Activated CD8-positive, alpha-beta memory T cell treated with anti-CD3 and anti-CD28 coated beads for 24 hours (primary cell): ENCODE results near the gene RYR1.
"Not testable (repeated sequence)": the region's sequence is repeated elsewhere in the genome, so short reads cannot be mapped to it uniquely, and the experiment has no call there.

ENCODE experiments used
- DNase-seq: peaks from one replicate; pipeline ENCODE4 v3.0.0-alpha.2; 2020

The RYR1 gene

DNA sequence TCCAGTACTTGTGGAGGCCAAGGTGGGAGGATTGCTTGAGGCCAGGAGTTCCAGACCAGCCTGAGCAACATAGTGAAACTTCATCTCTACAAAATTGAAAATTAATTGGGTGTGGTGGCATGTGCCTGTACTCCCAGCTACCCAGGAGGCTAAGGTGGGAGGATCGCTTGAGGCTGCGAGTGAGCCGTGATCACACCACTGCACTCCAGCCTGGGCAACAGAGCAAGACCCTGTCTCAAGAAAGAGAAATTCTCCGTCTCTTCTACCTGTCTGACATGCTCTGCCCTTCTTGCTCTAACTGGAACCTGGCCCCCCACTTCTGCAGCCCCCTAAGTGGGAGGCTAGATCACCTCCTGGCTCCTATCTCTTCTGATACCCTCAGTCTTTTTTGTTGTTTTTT lies 192.9 kb downstream of the RYR1 start:
- DNase-seq = no peak

GRCh38 chr19:38629568-38629967 lies 196.1 kb downstream of the RYR1 start:
- DNase-seq = no peak

DNA sequence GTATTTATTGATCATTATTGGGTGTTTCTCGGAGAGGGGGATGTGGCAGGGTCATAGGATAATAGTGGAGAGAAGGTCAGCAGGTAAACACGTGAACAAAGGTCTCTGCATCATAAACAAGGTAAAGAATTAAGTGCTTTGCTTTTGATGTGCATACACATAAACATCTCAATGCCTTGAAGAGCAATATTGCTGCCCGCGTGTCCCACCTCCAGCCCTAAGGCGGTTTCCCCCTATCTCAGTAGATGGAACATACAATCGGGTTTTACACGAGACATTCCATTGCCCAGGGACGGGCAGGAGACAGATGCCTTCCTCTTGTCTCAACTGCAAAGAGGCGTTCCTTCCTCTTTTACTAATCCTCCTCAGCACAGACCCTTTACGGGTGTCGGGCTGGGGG lies 197.8 kb downstream of the RYR1 start:
- not testable (repeated sequence) for DNase-seq

DNA sequence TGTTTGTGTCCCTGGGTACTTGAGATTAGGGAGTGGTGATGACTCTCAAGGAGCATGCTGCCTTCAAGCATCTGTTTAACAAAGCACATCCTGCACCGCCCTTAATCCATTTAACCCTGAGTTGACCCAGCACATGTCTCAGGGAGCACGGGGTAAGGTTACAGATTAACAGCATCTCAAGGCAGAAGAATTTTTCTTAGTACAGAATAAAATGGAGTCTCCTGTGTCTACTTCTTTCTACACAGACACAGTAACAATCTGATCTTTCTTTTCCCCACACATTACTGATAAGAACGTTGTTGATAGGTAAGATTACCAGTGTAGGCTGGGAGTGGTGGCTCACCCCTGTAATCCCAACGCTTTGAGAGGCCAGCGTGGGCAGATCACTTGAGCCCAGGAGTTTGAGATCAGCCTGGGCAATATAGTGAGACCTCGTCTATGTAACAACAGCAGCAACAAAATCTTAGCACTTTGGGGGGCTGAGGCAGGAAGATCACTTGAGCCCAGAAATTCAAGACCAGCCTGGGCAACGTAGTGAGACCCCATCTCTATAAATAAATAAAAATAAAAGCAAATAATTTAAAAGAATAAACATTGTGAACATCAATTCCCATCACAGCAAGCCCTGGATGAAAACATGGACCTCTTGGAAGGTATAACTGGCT lies 198.5 kb downstream of the RYR1 start:
- not testable (repeated sequence) for DNase-seq

DNA sequence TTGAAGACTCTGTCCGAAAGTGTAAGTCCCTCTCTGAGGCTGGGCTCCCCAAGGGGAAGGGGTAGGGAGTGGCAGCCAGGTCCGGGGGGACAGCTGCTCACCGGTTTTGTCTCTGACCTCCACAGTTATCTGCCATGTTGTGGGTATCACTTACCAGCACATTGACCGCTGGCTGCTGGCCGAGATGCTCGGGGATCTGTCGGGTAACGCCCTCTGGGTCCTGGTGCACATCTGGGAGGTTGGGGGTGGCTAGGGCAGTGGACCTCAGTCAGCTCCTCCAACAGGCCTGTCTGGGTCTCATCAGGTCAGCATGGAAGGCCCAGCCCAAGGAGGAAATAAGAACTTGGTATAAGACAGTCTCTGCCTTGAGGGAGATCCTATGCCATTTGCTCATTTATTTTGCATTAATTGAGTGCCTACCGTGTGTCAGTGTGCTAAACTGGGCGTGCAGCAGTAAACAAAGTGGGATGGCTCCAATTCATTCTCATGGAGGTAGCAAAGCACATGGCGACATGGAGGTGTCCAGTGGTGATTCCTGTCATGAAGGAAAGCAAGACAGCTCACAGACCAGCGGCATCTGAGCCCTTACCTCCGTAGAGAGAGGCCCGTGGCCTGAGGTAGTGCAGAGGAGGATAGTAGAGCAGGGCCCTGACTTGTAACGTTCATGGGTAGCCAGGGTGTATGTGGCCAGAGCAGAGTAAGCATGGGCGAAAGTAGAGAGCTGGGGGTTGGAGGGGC lies 199.2 kb downstream of the RYR1 start:
- no peak for DNase-seq

DNA sequence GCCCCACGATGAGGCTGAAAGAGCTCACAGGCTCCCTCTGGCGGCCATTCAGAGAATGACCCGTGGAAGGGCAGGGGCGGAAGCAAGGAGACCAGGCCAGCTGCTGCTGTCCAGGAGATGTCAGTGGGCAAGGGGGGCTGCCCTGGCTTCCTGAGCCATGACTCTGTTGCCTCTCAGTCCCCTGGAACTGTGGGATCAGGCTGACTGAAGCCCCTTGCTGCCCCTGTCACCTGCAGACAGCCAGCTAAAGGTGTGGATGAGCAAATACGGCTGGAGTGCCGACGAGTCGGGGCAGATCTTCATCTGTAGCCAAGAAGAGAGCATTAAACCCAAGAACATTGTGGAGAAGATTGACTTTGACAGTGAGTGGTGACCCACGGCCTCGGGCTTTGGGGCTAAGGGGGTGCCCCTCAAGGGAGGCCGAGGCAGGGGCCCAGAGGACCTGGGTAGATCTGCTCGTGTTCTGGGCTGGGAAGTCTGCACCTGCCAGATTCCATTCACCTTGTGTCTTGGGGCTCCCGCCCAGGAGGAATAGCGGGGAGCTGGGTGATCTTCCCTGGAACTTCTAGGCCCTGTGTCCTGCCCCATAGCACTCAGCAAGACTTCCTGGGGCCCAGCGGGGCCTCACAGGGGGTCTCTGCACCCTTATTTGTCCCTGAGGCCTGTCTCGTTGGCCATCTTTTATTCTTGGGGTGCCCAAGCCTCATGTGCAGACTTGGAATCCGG lies 201.4 kb downstream of the RYR1 start:
- peak; percentile 88 for DNase-seq

GRCh38 chr19:38635483-38636399 lies 202.2 kb downstream of the RYR1 start:
- no peak for DNase-seq
